Adrenal gland (tissue), 12 donors: ENCODE results near the gene UVRAG. TPM values are rescaled to one million over a fixed set of nuclear protein-coding genes. Genes with fewer than 3 reads are reported as not detected.

Experiments
- DNase-seq, 7 donors: peaks; one replicate each; pipeline ENCODE4 v3.0.0-alpha.2; 2019 to 2020
- H3K27ac ChIP-seq, 5 donors: fragments of 200-600 bp; sonication (generic) in 4 of 5; 1 replicate in 3 of 5; 2 replicates in 2 of 5; pipeline versions ENCODE4 v1.5.1 to v1.8.0; 2016 to 2020; ENCODE audit warnings: mild to moderate bottlenecking in 1 of 5
- H3K27me3 ChIP-seq: fragments of 200-600 bp; 2 replicates; pipeline ENCODE4 v1.8.0; 2021
- H3K36me3 ChIP-seq, 2 donors: fragments of 200-600 bp; replicated peaks in 1 of 2; 1 replicate in 1 of 2; 2 replicates in 1 of 2; pipeline versions ENCODE4 v1.5.1 to v1.8.0; 2018 to 2022
- H3K4me1 ChIP-seq, 2 donors: fragments of 200-600 bp; replicated peaks in 1 of 2; 1 replicate in 1 of 2; 2 replicates in 1 of 2; pipeline versions ENCODE4 v1.5.1 to v1.8.0; 2018 to 2021
- H3K4me3 ChIP-seq, 4 donors: fragments of 200-600 bp; sonication (generic) in 3 of 4; one replicate each; pipeline ENCODE4 v1.5.1; 2016 to 2018
- H3K9me3 ChIP-seq, 3 donors: fragments of 200-600 bp; sonication (generic) in 1 of 3; replicated peaks in 1 of 3; 1 replicate in 2 of 3; 2 replicates in 1 of 3; pipeline versions ENCODE4 v1.5.1 to v1.8.0; 2016 to 2021
- CTCF ChIP-seq, 6 experiments: fragments of 450-650 bp in 4 of 6; fragments of 200-600 bp in 2 of 6; sonication (generic) in 1 of 6; IDR thresholded peaks; 1 replicate in 5 of 6; 2 replicates in 1 of 6; pipeline versions ENCODE4 v1.5.1 to v1.8.0; 2016 to 2021; ENCODE audit warnings: antibody characterized with exemption in 6 of 6, mild to moderate bottlenecking in 2 of 6, moderate library complexity in 1 of 6
- POLR2A ChIP-seq, 2 donors: fragments of 450-650 bp; IDR thresholded peaks; one replicate each; pipeline ENCODE4 v1.6.1; 2017; ENCODE audit warnings: antibody characterized with exemption in 2 of 2, mild to moderate bottlenecking in 2 of 2, moderate library complexity in 1 of 2
- WGBS, 4 donors: extraction: QIAGEN DNeasy Blood & Tissue Kit in 2 of 4; methylation state at CpG; one replicate each; pipeline versions ENCODE4 v1.1.5 to v1.1.7; 2013 to 2017; 5-methylcytosine and 5-hydroxymethylcytosine counted together
- intact Hi-C, 2 donors: fragments of 100-400 bp; cut with DNase I; formaldehyde crosslinking; loops; one replicate each; pipeline versions ENCODE4 v1.14.1 to v1.15.0; 2022 to 2023
- polyA plus RNA-seq, 3 donors: library from polyadenylated mRNA; stranded (reverse); fragments of 200-250 nt in 2 of 3; fragments of 350-450 nt in 1 of 3; fragmentation: Illumina TruSeq in 1 of 3; extraction: RNeasy Lipid Tissue Mini Kit (QIAGEN cat#74804) in 1 of 3; gene quantifications; one replicate each; pipeline ENCODE4 v1.2.3, GENCODE V29; 2013 to 2014
- total RNA-seq, 9 donors: library from RNA; depleted of rRNA in 4 of 9; stranded (reverse); fragments of >200 nt in 4 of 9; fragments of 120-200 nt in 1 of 9; fragmentation: NEBNext Ultra II Directional in 1 of 9; extraction: Animal tissue kit (Norgen Biotek cat#: 25700) in 1 of 9; gene quantifications; one replicate each; pipeline versions ENCODE4 v1.1.0 to v1.2.4, GENCODE V29; 2013 to 2023
- donor health status: healthy with polysubstance abuse.
- donor health status: Bipolar disorder and iron deficiency.
- donor health status: DM: yes; HTN: yes; CAD: no.
- donor health status: DM: no; HTN: no; CAD: no.
- donor health status: DM: no; HTN: no; CAD: no.
- donor health status: DM: yes; HTN: yes; CAD: no.

Gene UVRAG
- total and polyA plus RNA-seq, 12 donors = 10.9 to 61.4 (median 28.5) TPM

DNA sequence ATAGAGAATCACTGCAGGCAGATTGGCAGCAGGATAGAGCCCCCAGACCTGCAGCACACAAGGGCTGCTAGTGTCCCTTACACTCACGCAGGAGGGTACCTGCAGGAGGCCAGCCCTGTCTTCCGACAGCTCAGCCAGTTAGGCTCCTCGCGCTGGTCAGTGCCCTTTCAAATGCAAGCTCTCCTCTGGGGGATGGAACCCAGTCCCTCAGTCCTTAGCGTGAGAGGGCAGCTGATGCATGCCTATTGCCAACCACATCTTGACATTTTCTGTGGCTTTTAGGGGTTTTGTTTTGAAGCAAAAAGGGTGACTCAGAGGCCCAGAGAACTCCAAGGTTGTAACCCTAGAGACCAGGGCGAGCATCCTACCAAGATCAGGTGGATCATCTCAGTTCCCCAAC, 351.3 kb downstream of the UVRAG start:
- no peak overlapping the region for H3K27ac ChIP-seq
- no peaks in the 10 kb centered on the region for H3K36me3 ChIP-seq
- no peaks in the 10 kb centered on the region for H3K9me3 ChIP-seq
- no peaks in the 10 kb centered on the region for H3K4me1 ChIP-seq
- intact Hi-C loops = no loop called here
- H3K4me3 ChIP-seq = no peak overlapping the region
- H3K27me3 ChIP-seq = no peaks in the 10 kb centered on the region
- WGBS, 4 donors = 40 to 92% (median 63%) methylated on average over 2 to 6 of the region's 6 CpGs
- no peak for DNase-seq
- no peak for TF ChIP-seq POLR2A (IDR thresholded peaks at IDR 0.05)
- no peak for TF ChIP-seq CTCF (IDR thresholded peaks at IDR 0.05)

DNA sequence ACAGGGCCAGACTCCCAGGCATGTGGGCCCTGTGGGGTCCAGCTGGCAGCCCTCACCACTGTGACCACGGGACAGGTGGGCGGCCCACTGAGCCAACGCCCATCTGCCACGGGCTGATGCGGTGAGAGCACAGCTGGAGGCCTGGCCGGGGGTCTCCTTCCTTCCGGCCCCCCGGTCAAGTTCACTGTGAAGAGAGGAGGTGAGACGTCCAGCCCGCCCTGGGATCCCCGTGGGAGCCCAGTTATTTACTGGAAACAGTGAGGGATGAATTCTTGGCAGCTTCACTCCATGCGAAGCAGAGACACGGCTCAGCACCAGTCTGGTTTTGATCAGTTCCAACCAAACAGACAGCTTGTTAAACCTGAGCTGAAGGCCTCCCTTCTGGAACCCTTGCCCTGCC, 352.6 kb downstream of the UVRAG start:
- intact Hi-C loops = no loop called here
- TF ChIP-seq CTCF (IDR thresholded peaks at IDR 0.05) (no peak), POLR2A (IDR thresholded peaks at IDR 0.05) (no peak)
- Histone ChIP-seq H3K27ac (no peak overlapping the region), H3K4me3 (no peak overlapping the region), H3K36me3 (no peaks in the 10 kb centered on the region), H3K4me1 (no peaks in the 10 kb centered on the region), H3K9me3 (no peaks in the 10 kb centered on the region), H3K27me3 (no peaks in the 10 kb centered on the region)
- DNase-seq = no peak
- 61 to 89% (median 77%) methylated on average over 3 to 13 of the region's 13 CpGs for WGBS, 4 donors

DNA sequence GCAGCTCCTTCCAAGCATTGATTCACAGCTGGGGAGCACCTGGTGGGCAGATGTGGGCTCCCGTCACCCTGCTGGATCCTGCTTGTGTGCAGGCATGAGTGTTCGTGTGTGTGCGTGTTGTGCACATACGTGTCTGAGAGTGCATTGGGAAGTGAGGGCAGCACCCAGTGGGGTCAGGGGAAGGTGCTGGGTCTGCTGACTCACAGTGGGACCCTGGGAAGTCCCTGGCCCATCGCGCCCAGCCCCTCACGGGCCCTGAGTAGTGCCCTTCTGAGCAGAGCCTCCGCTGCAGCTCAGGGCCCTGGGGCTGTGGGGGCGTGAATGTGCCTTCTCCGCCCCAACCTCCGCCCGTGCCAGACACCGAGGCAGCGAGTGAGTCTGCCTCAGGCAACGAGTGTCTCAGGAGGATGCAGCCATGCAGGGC, 354.5 kb downstream of the UVRAG start:
- 80 to 95% (median 87%) methylated on average over 7 to 15 of the region's 15 CpGs for WGBS, 4 donors
- H3K4me3 ChIP-seq = no peak overlapping the region
- TF ChIP-seq POLR2A (IDR thresholded peaks at IDR 0.05) (no peak), CTCF (IDR thresholded peaks at IDR 0.05) (no peak)
- H3K36me3 ChIP-seq = no peaks in the 10 kb centered on the region
- H3K27me3 ChIP-seq = no peaks in the 10 kb centered on the region
- no peak overlapping the region for H3K27ac ChIP-seq
- intact Hi-C loops = no loop called here
- H3K4me1 ChIP-seq = no peaks in the 10 kb centered on the region
- no peak for DNase-seq
- no peaks in the 10 kb centered on the region for H3K9me3 ChIP-seq

DNA sequence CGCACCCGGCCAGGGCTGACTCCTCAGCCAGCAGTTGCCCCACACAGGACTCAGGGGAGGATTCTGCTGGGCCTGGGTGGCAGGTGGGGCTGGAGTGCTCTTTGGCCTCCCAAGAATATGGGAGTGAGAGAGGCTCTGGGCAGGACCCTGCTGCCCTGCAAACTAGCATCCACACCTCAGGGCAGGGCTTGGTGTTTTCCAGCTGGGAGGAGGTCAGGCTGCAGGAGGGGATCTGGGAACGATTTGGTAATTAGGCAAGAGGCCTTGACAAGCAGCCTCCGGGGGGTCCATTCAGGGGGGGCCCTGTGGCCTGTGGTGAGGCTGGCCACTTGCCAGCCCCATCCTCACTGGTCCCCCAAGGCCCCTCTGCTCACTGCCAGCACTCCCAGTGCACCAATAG, 355.5 kb downstream of the UVRAG start:
- 33 to 65% (median 60%) methylated on average over 1 to 4 of the region's 4 CpGs for WGBS, 4 donors
- Histone ChIP-seq H3K27me3 (no peaks in the 10 kb centered on the region), H3K27ac (no peak overlapping the region), H3K36me3 (no peaks in the 10 kb centered on the region), H3K4me3 (no peak overlapping the region), H3K9me3 (no peaks in the 10 kb centered on the region), H3K4me1 (no peaks in the 10 kb centered on the region)
- no peak for DNase-seq
- intact Hi-C loops = no loop called here
- TF ChIP-seq CTCF (IDR thresholded peaks at IDR 0.05) = no peak
- no peak for TF ChIP-seq POLR2A (IDR thresholded peaks at IDR 0.05)
